ENCODE measurements around the gene GCK.
"Not testable (repeated sequence)": the region's sequence is repeated elsewhere in the genome, so short reads cannot be mapped to it uniquely, and the experiment has no call there.

GCK gene

DNA sequence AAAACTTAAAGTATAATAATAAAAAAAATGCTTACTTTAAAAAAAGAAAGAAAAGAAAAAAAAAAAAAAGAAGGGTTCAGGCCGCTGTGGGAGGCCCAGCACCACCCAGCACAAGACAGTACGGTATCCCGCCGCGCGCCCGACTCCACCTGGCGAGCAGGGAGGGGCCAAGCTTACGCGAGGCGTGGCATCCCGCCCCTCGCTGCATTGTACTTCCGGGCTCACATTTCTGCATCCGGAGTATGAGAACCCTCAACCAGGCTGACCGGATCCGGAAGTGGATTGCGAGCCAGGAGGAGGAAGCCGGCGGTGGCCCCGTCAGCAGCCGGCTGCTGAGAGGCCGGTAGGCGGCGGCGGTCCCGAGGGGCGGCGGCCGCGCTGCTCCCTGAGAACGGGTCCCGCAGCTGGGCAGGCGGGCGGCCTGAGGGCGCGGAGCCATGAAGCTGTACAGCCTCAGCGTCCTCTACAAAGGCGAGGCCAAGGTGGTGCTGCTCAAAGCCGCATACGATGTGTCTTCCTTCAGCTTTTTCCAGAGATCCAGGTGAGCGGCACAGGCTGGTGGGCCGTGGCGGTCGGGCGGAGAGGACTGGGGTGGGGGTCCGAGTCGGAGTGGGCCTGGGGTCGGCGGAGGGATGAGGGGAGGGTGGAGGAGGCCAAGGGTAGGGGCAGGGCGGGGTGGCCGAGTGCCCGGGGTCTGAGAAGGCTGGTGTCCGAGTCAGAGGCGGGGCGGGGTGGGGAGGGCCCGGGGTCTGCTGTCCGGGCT is 11.6 kb upstream of the GCK start, which contains the start of gene YKT6:
Gene YKT6 (plus strand): TSS at position 280 of the 763 bp plus-strand sequence. CDS start 158 bp downstream, at position 438.
- ATAC-seq = peak; percentile 100

DNA sequence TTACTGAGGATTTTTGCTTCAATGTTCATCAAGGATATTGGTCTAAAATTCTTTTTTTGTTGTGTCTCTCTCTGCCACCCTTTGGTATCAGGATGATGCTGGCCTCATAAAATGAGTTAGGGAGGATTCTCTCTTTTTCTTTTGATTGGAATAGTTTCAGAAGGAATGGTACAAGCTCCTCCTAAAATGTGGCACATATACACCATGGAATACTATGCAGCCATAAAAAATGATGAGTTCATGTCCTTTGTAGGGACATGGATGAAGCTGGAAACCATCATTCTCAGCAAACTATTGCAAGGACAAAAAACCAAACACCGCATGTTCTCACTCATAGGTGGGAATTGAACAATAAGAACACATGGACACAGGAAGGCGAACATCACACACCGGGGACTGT is 10.9 kb upstream of the GCK start:
- not testable (repeated sequence) for ATAC-seq

DNA sequence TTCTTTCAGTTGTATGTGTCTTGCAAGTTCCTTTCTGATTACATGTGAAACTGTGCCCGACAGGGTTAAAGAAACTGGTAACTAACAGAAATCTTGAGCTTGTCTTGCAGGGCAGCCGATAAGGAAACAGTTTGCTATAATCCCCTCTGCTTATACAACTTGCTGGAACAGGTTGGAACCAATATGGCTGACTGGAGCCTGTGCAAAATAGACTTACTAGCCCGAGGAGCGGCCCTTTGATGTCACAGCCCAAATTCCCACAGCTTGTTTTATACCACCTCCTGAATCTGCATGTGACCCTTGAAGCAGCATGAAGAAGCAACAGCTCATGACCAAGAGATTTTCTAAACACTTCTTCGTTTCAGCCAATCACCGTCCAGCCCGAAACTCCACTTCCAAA is 8.2 kb upstream of the GCK start:
- ATAC-seq = no peak

DNA sequence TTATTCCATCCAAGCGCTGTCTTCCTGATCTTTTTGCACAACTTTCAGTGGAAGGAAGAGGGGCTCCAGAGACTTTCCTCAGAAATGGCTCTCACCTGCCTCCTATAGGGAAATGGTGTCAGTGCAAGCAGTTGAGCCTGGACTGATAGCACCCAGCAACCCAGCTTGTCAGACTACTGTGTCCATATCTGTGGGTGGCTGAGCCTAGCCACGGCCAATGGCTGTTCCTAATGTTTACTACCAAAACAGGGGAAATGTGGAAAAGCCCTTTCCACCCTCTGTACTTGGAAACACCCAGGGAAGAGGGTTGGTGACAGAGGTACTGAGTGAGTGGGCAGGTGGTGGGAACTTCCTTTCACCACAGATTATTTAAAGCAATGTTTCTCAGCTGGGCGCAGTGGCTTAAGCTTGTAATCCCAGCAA is 7.2 kb upstream of the GCK start:
- no peak for ATAC-seq

DNA sequence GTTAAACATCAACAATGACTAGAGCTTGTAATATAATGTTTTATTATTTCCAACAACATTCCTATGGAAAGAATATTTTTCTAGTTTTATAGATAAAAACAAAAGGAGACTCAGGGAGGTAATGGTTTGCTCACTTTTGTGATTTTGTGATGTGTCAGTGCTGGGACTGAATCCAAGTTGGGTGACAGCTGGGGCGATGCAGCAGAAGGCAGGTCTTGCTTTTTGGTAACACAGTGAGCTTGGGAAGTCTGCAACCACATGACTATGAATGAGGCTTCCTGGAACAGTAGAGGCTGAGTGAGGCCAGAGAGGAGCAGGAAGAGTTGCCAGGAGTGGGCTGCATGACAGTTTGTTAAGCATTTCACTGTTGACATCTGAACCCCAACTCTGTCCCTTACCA is 6.7 kb upstream of the GCK start:
- ATAC-seq = no peak

DNA sequence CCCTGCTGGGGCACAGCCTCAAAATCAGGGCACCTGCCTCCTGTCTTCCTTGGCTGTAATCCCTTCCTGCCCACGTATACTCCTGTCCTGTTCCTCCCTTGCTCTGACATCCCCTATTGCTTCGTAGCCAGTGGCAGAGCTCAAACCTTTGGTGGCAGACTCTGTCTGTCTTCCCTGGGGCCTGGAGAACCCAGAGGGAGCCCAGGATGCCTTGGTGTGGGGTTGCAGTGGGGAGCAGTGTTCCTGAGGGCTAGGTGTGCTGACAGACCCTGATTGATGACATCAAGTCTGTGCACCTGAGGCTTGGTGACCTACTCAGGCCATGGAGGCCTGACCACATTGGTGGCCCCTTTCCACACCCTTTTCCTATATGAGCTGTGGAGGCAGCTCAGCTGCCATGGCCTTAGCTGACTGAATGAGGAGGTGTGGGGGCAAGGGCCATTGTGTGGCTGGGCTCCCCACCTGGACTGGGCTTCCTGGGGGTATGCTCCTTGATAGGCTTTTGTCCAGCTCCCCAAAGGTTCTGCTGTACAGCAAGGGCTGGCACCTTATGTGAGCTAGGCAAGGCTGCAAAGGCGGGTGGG is 5.4 kb upstream of the GCK start:
- ATAC-seq = no peak

DNA sequence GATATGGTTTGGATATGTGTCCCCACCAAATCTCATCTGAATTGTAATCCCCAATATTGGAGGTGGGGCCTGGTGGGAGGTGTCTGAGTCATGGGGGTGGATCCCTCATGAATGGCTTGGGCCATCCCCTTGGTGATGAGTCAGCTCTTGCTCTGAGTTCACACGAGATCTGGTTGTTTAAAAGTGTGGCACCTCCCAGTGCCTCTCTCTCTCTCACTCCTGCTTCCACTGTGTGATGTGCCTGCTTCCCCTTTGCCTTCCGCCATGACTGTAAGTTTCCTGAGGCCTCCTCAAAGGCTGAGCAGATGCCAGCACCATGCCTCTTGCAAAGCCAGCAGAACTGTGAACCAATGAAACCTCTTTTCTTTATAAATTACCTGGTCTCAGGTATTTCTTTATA is 4.8 kb upstream of the GCK start:
- ATAC-seq = peak; percentile 77 to 83

DNA sequence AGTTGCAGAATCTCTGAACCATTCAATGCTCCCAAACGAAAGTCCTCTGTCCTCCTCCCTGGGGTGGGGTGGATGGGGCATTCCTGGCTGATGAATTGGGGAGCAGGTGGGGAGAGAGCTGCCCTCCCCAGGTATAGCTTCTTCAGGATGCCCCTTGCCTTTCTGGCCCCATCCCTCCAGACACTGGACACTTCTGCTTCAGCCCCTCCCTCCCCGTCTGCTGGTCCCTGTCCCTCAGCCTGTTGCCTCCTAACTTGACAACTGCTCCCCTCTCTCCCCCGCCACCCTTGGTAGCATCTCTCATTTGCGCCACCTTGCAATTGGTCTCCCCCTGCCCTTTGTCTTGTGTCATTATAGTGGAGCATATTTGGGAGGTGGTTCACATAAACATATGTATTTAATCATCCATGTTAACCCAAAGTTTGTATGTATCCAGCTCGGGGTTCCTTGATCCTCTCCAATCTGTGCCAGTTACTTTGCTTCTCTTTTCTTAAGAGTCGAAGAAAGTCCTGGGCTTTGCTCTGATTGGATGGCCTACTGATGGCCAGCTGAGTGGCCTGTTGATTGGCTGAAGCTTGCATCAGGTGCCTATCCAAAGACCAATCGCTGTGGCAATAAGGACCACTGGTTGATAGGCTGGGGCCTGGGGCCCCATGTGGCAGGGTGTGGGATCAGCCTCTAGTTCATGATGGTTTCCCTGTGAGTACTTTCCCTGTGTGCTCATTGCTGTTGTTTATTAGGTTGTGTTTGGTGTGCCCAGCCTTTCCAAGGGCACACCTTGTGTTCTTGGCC is 4.0 kb upstream of the GCK start:
- peak in 1 of 2 donors; percentile 14 for ATAC-seq

DNA sequence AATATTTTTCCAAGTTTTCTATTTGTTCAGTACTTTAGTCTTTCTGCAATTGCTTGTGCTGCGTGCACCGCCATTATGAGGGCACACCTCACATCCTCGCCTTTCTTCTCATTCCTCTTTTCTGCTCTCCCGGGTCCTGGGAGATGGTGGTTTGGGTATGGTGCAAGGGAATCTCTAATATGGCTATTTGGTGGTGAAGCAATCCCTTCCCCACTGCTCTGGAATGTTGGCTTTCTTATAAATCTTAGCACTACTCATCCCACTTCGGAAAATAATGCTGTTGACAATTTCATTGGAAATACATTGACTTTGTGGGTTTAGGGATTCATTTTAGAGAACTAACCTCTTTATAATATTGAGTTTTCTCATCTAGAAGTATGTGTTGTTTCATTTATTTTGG is 1.9 kb upstream of the GCK start:
- ATAC-seq = no peak

DNA sequence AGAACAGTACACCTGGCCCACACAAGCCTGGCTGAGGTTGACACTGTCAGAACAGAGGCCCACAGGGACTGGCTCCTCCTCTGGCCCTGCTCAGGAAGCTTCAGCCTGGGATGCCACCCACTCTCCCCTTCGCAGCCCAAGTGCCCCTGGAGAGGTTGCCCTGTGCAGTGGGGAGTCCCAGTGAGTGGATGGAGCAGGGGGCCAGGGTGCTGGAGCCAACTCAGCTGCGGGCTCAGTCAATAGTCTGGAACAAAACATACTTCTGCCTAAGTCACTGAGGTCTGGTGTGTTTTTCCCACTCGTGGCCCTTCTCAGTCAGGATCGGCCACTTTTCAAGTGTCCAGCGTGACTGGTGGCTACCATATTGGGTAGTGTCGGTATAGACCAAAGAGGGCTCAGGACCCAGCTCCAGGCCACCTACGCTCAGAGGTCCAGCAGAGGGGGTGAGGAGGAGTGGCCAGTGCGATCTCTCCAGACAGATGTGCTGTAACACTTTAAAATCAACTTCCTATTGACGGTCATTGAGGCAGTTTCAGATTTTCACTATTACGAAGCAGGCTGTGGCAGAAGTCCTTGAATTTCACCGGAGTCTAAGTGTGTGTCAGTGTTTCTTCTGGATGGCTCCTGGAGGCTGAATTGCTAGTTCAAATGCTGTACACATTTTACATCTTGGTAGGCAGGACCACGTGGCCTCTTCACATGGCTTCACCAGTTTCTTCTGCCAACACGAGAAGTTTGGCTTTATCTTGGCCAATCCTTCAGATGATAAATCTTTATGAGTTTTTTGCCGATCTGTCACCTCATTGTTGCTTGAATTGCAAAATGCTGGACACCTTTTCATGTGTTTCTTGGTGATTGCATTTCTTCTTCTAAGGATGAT is 994 bp upstream of the GCK start:
- no peak for ATAC-seq

DNA sequence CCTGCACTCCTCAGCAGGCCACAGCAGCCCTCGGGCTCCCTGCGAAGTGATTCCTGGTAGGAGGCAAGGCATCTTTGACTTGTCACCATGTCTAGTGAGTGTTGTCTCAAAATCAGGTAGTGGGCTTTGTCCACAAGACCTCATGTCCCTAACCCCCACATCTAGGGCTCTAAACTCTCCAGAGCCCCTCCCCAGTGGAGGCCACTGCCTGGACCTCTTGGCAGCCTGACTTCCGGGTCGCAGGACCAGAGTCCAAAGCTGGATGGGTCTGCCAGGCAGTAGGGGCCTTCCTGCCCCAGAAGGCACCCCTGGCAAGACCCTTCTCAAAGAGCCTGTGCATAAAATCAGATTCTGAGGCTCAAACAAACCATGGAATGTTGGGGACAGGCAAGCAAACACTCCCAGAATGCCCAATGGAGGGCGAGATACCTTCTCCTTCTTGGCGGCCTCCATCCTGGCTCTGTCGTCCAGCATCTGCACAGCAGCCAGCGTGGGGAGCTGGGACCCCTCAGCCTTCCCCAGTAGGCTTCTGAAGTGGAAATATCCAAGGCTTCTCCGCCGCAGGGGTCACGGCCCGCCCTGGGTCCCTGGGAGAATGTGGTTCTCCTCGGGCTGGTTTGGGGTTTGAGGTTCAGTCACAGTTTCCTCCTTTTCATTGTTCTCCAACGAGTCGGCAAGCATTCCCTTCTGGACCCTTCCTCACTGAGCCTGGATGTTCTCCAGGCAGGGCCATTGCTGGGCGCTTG is 586 bp downstream of the GCK start:
- ATAC-seq = no peak

DNA sequence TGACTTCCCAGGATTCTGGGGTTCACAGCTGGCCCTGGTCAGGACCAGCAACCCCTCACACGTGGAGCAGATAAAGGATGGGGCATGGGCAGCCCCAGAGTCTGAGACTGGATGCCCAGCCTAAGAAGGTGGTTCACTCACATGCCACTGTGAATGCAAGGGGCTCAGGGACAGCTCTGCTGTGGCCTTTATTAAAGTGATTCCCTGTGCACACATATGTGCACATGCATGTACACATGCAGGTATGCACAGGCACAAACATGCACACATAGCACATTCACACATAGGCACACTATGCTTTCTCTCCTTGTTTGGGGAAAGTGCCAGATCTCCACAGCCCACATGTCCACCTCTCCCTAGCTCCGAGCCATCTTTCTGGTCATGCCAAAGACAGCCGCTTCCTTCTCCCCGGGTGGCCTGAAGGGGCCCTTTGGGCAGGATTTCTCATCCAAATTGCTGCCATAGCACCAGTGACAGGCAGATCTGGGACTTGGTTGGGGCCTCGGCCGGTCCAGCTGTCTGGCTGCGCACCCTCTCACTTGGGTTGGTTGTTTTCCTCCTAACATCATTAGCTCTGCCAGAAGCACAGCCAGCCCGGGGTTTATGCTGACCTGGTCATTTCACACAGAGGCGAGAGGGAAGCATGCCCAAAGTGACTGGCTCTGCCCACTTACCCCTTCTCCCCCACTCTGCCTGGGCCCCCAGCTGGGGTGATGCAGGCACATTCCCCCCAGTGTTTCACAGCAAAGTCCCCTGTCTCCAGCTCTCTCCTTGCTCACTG is 1.4 kb downstream of the GCK start:
- no peak for ATAC-seq

DNA sequence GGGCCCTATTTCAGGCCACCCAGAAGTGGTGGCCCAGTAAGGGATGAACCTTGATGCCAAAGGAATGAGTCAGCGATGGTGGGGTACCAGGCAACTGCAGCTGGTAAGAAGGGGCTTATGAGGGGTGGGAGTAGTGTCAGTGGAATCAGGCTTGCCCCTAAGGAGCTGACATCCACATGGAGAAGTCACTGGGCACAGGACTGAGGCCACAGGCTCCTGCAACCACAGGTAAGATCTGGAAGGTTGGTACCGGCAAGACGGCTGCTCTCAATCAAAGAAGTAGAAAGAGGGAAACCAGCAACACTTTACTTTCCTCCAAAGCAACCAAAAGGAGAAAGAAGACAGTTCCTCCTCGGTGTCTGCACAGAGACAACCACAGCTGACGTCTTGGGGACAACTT is 2.5 kb downstream of the GCK start:
- ATAC-seq = no peak

DNA sequence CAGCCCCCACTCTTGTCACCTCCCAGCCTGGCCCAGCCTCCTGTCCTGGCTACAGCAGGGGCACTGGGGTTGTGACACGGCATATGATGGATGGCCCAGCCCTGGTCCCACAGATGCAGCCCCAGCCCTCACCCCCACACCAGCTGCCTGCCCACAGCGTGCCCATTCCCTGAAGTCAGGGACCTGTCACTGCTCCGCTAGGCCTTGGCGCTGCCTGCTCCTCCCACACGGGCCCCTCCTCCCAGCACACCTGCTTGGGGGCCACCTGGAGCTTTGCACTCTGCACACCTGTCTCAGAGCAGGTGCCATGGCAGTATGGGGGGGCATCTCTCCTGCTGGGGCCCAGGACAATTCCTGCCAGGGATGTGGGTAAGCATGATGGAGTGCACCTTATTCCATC is 3.5 kb downstream of the GCK start:
- no peak for ATAC-seq

DNA sequence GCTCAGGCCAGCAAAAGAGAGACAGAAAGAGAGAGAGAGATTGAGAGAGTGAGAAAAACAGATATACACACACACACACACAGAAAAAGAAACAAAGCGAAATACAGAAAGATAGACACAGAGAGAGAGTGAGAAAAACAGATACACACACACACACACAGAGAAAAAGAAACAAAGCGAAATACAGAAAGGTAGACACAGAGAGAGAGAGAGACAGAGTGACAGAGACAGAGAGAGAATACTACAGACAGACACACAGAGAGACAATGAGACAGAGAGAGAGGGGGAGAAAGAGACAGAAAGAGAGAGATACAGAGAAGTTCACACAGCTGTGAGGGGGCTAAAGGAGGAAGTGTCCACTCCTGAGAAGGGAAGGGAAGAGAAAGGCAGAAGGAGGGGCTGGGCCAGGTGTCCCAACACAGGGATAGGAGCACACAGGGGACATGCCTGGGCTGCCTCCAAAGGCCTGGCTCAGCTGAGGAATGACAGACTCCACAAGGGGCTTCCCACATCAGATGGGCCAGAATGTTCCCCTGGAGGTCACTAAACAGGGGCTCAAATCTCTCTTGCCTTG is 4.3 kb downstream of the GCK start:
- no peak for ATAC-seq

DNA sequence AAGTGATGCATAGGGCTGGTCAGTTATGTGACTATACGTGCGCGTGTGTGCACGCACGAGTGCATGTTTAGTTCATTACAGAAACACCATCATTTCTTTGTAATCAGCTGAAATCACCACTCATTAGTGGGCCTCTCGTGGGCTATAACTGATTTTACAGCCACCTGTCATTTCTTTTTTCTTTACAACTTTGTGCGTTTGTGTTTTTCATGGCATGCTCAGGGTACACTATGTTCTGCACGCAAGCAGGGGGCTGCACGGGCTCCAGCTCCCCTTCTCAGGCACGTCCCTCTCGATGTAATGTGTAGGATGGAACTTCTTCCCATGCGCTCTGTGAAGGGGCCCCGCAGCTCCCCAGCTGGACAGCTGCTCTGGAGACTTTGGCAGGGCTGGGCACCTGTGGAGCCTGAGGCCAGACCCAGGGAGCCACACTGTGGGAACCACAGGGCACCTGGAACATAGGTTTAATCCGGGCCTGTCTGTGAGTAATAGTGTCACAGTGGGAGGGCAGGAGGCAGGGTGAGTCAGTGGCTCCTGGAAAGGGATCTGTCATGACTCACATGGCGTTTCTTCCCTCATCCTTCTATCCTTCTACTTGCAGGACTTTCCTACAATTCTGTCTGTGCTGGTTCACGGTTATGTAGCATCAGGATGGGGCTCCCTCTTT is 4.9 kb downstream of the GCK start:
- ATAC-seq = no peak

DNA sequence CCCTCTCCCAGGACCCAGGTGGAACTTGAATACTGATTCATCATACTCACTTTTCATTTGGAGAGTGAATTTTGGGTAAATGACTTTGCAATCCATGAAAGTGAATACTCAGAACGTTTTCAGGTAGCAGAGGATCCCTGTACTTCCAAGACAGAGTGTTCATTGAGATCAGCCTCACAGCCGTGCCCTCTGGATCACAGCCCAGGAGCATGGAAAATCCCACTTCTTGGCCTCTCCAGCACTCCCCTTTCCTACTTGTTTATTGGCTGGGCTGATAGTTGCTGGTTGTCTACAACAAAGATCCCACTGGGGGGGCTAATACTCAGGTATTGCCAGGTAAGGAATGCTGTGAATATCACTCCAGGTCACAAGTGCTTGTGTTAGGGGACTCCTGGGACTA is 5.9 kb downstream of the GCK start:
- no peak for ATAC-seq

DNA sequence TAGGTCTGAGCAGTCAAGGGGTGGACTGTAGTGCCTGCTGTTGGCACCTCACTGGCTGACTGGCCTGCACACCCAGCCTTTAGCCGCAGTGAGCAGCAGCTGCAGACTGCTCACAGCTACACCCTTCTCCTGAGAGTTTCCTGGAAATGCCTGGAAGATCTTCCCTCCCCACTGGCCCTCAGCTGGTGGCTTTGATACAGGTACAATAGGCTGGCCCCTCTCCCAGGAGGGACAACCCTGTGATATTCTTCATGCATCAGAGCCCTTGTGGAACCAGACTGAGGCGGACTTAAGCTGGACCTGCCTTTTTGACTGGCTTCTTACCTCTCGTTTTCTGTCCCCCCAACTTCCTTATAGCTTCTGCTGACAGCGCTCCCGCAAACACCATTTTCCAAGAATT is 6.4 kb downstream of the GCK start:
- no peak for ATAC-seq

DNA sequence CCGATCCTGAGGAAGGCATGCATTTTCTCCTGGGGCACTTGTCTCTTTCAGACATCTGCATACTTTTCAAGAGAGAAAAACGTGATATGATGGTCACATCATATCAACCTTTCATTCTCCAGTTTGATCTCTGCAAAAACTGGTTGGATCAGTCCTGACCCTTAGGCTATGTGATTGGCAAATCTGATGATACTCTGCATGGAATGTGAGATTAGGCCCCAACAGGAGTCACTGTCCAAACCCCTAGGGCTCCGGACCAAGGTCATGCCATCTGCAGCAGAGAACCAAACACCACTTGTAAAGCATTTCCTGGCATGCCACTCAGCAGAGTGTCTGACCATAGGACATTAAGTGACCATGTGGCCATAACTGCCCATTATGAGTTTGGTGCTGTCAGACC is 8.6 kb downstream of the GCK start:
- ATAC-seq = no peak

DNA sequence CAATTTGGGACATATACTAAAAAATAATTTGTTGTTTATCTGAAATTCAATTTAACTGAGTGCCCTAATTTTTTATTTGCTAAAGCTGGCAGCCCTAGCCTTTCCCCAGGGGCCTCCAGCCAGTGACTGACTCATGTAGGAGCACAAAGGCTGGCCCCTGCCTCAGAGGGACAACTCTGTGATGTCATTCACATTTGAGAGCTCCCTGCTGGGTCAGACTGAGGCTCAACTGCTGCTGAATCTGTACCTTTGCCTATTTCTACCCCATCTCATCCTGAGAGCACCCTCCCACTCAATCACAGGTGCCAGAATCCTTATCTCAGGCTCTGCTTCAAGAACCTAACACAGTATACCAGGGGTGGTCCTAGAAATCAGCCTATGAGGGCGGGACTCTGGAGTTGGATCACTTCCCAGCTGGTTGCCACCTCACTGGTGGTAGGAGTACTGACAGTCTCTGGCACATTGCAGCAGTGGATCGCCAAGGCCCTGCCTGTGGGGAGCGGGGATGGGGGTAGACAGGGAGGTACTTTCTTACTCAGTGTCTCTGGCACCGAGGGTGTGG is 11.6 kb downstream of the GCK start:
- no peak for ATAC-seq
